HCEC 1CT (cell line): ENCODE measurements around the gene PDE6B.
"Not testable (repeated sequence)": the region's sequence is repeated elsewhere in the genome, so short reads cannot be mapped to it uniquely, and the experiment has no call there.

Source experiments
- DNase-seq: peaks from one replicate; pipeline ENCODE4 v3.0.0-alpha.2; 2017

The PDE6B gene

GRCh38 chr4:624705-625590 is at the start of gene PDE6B:
Gene PDE6B, plus strand, starts transcription at chr4:625573. Its CDS starts 54 bp downstream, at chr4:625627.
- DNase-seq: no peak

DNA sequence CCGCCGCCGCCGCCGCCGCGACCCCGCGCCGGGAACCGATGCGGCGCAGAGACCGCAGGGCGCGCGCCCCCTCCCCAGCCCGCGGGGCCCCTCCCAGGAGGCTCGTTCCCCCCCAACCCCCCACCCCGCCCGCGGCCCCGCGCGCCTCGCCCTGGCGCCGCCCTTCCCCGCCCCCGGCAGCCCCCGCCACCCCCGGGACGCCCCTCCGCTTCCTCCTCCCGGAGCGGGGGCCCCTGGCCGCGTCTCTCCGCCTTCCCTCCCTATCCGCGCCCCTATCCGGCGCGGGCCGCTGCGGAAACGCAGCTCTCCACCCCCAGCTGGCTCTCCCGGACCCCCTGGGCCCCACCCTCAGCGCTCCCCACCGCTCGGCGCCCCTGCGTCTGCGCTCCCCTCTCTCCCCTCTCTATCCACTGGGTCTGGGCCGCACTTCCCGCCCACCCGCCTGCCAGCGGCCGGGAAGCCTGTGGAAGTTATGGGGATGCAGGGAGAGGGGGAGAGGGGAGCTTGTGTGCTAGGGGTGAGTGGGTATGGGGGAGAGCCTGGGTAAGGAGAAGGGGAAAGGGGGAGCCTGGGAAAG is 49.0 kb upstream of the PDE6B start, which contains the start of gene TMEM271:
Gene TMEM271, minus strand, starts transcription at position 51 of the 577 bp plus-strand sequence. CDS start 233 bp downstream, outside the sequence.
- DNase-seq: no peak

DNA sequence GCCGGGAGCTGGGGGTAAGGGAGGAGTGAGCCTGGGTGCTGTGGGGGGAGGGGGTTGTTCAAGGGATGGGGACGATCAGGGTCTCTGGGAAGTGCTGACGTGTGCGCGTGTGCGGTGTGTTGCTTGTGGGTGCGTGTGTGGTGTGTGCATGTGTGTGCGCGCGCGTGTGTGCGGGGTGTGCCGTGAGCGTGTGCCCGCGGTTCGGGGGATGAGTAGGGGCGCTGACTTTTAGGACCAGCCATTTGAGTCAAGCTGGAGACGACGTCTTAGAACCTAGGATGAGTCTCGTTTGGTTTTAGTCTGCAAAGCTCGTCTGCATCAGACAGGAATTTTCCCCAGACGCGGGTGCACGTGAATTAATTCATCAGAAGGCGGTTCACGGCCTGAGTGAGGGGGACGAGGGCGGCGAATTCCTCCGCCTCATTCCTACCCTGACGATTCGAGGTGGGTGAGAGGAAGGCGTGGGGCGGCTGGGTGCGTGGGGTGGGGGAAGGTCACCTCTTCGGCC is 48.3 kb upstream of the PDE6B start:
- no peak for DNase-seq

- DNase-seq: no peak
Measured at GRCh38 chr4:577499-578450, 47.6 kb upstream of the PDE6B start.

DNA sequence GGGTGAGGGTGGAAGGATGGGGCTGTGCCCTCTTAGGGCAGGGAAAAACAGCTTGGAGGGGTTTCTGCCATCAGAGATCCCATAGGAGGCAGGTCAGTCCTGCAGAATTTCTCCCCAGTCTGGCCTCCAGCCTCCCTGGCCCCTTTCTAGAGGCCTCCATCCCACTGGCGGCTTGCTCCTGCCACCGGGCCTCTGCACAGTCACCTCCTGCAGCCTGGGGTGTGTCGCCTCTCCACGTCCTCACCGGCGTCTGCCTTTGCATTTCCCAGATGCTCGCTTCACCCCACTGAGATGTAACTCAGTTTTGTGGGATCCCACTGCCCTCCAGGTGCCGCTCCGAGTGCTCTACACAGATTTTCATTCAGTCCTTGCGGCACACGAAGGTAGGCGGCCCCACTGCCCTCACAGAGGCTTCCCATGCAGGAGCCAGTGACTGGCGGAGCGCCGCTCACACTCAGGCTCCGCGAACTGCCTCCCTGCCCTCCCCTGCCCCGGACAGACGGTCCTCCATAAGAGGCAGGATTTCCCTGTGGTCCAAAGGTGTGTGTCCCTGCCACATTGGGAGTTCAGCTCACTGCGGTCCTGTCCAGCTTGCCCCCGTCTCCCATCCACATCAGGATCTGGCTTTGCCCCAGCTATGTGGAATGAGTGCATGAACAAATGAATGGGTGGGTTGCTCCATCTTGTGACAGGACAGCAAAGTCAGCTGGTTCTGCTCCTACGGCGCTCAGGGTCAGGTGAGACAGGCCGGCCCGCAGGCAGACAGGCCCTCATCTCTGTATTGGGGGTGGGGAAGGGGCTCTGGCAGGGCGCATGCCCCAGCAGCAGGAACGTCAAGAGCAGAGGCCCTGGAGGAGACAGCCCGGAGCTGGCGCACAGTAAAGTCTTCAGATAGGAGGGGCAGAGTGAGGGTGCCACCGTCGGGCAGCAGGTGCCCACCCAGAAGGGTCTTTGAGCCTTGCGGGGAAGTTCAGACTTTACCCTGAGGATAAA is 46.6 kb upstream of the PDE6B start:
- no peak for DNase-seq

GRCh38 chr4:579543-580175 is 45.7 kb upstream of the PDE6B start:
- no peak for DNase-seq

- no peak for DNase-seq
Measured at GRCh38 chr4:581181-581580, 44.2 kb upstream of the PDE6B start.

DNA sequence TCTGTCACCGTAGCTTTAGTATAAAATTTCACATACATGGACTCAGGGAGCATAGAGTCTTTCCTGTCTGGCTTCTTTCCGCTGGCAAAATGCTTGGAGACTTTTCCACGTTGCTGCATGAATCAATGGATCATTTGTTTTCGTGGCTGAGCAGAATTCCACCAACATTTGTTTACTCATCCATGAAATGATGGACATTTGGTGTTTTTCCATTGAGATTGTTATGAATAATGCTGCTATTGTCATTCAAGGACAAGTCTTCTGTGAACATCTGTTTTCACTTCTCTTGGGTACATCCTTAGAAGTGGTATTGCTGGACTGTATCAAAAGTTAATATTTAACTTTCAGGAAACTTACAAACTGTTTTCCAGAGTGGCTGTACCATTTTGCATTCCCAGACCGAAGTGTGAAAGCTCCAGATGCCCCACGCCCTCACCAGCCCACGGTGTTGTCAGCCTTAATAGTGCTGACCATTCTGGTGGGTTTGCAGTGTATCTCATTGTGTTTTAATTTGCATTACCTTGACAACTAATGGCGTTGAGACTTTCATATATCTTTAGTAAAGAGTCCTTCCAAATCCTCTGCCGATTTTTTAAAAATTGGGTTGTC is 43.5 kb upstream of the PDE6B start:
- DNase-seq: no peak

DNA sequence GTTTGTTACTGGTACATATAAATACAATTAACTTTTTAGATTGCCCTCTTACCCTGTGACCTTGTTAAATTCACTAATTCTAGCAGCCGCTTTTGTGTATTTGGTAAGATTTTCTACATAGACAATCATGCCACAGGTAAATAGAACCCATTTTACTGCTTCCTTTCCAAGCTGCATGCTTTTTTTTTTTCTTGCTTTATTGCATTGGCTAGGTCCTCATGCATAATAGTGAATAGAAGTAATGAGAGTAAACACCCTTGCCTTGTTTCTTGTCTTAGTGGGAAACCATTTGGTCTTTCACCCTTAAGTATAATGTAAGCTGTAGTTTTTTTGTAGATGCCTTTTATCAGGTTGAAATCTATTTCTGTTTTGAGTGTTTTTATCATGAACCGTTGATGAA is 41.6 kb upstream of the PDE6B start:
- DNase-seq: no peak

- no peak for DNase-seq
Measured at GRCh38 chr4:587671-588350, 37.6 kb upstream of the PDE6B start.

GRCh38 chr4:588351-588849 is 37.0 kb upstream of the PDE6B start:
- DNase-seq: no peak

GRCh38 chr4:589219-589963 is 36.0 kb upstream of the PDE6B start:
- no peak for DNase-seq

- no peak for DNase-seq
Measured at GRCh38 chr4:590313-590841, 35.0 kb upstream of the PDE6B start.

DNA sequence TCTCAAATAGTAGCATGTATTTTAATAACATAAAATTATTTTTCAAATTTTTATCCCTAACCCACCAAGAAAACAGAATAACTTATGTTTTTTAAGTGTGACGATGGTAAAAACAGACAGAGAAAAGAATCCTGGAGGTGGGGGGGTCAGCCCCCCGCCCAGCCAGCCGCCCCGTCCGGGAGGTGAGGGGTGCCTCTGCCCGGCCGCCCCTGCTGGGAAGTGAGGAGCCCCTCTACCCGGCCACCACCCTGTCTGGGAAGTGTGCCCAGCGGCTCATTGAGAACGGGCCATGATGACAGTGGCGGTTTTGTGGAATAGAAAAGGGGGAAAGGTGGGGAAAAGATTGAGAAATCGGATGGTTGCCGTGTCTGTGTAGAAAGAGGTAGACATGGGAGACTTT is 33.2 kb upstream of the PDE6B start:
- not testable (repeated sequence) for DNase-seq

DNA sequence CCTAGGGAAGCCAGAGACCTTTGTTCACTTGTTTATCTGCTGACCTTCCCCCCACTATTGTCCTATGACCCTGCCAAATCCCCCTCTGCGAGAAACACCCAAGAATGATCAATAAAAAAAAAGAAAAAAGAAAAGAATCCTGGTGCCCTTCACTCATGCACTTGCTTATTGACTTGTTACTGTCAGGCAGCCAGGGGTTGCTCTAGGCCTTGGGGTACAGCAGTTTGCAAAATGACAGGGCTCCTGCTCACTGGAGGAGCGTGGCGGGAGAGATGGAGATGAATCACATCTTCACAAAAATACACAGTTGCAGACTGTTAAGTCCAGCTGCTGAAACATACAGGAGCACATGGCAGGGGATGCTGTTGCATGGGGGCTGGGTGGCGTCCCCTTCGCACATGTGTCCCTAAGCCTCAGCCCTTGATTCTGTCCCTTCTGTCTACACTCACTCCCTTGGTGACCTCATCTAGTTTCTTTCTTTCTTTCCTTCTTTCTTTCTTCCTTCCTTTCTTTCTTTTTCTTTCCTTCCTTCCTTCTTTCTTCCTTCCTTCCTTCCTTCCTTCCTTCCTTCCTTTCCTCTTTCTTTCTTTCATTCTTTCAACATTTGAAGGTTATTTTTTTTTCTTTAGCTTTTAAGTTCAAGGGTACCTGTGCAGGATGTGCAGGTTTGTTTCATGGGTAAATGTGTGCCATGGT is 32.4 kb upstream of the PDE6B start:
- no peak for DNase-seq

GRCh38 chr4:598925-599324 is 26.4 kb upstream of the PDE6B start:
- no peak for DNase-seq

DNA sequence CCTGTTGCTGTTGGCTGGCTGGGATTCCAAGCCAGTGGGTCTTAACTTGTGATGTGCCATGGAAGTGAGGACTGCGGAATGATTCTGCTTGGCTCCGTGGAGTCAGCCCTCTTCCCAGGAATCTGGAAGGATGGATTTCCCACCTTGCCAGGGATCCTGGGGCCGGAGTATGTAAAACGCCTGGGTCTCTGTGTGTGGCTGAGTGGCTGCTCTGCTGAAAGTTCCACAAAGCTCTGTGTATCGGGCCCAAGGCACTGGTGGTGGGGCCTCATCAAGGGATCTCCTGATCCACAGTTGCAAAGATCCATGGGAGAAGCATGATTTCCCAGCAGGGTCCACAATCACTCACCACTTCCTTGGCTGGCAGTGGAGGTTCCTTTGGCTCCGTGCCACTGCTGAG is 25.2 kb upstream of the PDE6B start:
- no peak for DNase-seq

- no peak for DNase-seq
Measured at GRCh38 chr4:600850-601515, 24.4 kb upstream of the PDE6B start.
